ENCODE data around the gene PPP1R14C.

Gene PPP1R14C

GRCh38 chr6:150286912-150287311 is 144.1 kb downstream of the PPP1R14C start:
- H3K4me3 ChIP-seq (replicated peaks; ENCODE audit: low read depth, low read length), result no peak overlapping the region
- TF ChIP-seq CTCF (IDR thresholded peaks at IDR 0.05; ENCODE audit: low read depth, low read length, missing control alignments), result no peak
- DNase-seq (ENCODE audit: extremely low read depth, low read depth), result no peak

DNA sequence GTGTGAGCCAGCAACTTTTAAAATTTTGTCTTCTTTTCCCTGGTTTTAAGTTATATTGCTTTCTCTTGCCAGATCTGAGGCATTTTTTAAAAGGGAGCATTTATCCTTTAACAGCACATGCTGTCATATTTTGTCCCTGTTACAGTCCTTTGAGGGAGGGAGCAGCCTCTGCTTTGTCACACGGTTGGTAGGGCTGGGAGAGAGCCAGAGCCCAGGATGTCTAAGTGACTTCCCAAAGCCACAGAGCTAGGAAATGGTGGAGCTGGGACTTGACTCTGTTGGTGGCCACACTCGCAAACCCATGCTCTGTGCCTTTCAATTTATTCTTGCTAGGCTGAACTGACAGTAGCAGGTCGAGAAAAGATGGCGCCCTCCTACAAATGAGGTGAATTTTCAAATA is 145.6 kb downstream of the PPP1R14C start:
- DNase-seq (ENCODE audit: extremely low read depth, low read depth), result no peak
- no peak for TF ChIP-seq CTCF (IDR thresholded peaks at IDR 0.05; ENCODE audit: low read depth, low read length, missing control alignments)
- no peak overlapping the region for H3K4me3 ChIP-seq (replicated peaks; ENCODE audit: low read depth, low read length)

DNA sequence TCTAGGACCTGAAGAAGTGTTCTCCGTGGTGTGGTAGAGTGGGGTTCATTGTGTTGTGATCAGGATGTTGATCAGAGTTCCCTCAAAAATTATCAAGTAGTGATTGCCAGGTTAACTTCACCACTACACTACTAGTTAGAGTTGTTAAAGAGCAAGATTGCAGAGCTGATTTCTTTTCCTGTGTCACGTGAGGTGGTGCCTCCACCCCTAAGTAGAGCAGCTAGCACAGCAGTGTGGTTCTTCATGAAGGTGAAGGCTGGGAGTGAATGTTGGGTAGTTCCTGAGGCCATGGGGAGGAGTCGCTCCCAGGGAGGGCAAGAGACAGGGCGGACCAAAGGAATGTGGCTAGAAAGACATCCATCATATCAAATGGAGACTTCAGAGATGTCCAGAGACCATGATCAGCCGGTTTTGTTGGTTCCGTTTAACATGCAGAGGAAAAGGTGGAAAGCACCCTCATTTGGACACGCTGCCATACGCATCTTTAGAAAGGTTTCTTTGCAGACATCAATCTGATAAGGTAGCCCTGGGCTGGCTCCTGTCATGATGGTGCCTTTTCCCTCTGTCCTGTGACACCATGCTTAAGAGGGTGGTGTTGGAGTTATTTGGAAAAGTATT is 146.7 kb downstream of the PPP1R14C start:
- DNase-seq (ENCODE audit: extremely low read depth, low read depth), result no peak
- no peak overlapping the region for H3K4me3 ChIP-seq (replicated peaks; ENCODE audit: low read depth, low read length)
- no peak for TF ChIP-seq CTCF (IDR thresholded peaks at IDR 0.05; ENCODE audit: low read depth, low read length, missing control alignments)

- H3K4me3 ChIP-seq (replicated peaks; ENCODE audit: low read depth, low read length), result no peak overlapping the region
- DNase-seq (ENCODE audit: extremely low read depth, low read depth), result no peak
- TF ChIP-seq CTCF (IDR thresholded peaks at IDR 0.05; ENCODE audit: low read depth, low read length, missing control alignments), result no peak
Observed at GRCh38 chr6:150290429-150290828, 147.6 kb downstream of the PPP1R14C start.

DNA sequence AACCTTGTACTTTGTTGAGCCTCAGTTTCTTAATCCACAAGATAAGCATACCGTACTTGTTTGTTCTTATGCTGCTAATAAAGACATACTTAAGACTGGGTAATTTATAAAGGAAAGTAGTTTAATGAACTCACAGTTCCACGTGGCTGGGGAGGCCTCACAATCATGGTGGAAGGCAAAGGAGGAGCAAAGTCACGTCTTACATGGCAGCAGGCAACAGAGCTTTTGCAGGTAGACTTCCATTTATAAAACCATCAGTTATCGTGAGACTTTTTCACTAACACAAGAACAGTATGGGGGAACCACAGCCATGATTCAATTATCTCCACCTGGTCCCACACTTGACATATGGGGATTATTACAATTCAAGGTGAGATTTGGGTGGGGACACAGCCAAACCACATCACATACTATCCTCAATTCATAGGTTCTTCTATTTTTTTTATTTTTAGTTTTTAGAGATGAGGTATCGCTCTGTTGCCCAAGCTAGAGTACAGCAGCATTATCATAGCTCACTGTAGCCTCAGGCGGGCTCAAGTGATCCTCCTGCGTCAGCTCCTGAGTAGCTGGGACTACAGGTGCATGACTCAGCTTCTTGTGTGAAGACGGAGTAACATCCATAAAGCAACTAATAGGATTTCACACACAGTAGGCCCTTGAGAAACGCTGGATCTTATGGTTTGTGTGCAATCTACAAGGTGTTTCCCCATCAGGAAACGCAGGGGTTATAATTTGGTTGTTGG is 149.3 kb downstream of the PPP1R14C start:
- DNase-seq (ENCODE audit: extremely low read depth, low read depth), result no peak
- no peak overlapping the region for H3K4me3 ChIP-seq (replicated peaks; ENCODE audit: low read depth, low read length)
- no peak for TF ChIP-seq CTCF (IDR thresholded peaks at IDR 0.05; ENCODE audit: low read depth, low read length, missing control alignments)

GRCh38 chr6:150293019-150293418 is 150.2 kb downstream of the PPP1R14C start:
- TF ChIP-seq CTCF (IDR thresholded peaks at IDR 0.05; ENCODE audit: low read depth, low read length, missing control alignments), result no peak
- DNase-seq (ENCODE audit: extremely low read depth, low read depth), result no peak
- no peak overlapping the region for H3K4me3 ChIP-seq (replicated peaks; ENCODE audit: low read depth, low read length)

Measured in HFF-Myc (cell line).